Mesenchymal stem cell (in vitro differentiated cells and primary cell): Measurements from ENCODE around the gene OAF.

ENCODE experiments used
- DNase-seq: peaks from one replicate; pipeline ENCODE4 v3.0.0-alpha.2; 2013
- H2AFZ ChIP-seq: one replicate; pipeline ENCODE4 v1.6.1; 2013; ENCODE audit warnings: low read depth, mild to moderate bottlenecking, control low read depth, inconsistent platforms, low read length, moderate library complexity
- H2AK5ac ChIP-seq: 2 replicates; pipeline ENCODE4 v1.6.1; 2013; ENCODE audit warnings: low read length, moderate library complexity, mild to moderate bottlenecking, inconsistent platforms; ENCODE audit not compliant: severe bottlenecking
- H2BK120ac ChIP-seq: one replicate; pipeline ENCODE4 v1.6.1; 2013; ENCODE audit warnings: low read depth, mild to moderate bottlenecking, inconsistent platforms, low read length, moderate library complexity
- H2BK12ac ChIP-seq, 2 experiments: one replicate each; pipeline ENCODE4 v1.6.1; 2013; ENCODE audit warnings: inconsistent platforms in 2 of 2, low read length in 2 of 2, mild to moderate bottlenecking in 2 of 2, moderate library complexity in 2 of 2, control low read depth in 1 of 2
- H2BK15ac ChIP-seq: one replicate; pipeline ENCODE4 v1.6.1; 2013; ENCODE audit warnings: mild to moderate bottlenecking, low read depth, inconsistent platforms; ENCODE audit not compliant: poor library complexity, severe bottlenecking
- H2BK5ac ChIP-seq: 2 replicates; pipeline ENCODE4 v1.6.1; 2013; ENCODE audit warnings: low read depth, mild to moderate bottlenecking, low read length, control low read depth, inconsistent platforms; ENCODE audit not compliant: poor library complexity, severe bottlenecking
- H3K14ac ChIP-seq, 2 experiments: one replicate each; pipeline ENCODE4 v1.6.1; 2013; ENCODE audit warnings: inconsistent platforms in 2 of 2, low read length in 2 of 2, control low read depth in 1 of 2, mild to moderate bottlenecking in 1 of 2, moderate library complexity in 1 of 2
- H3K18ac ChIP-seq, 2 experiments: one replicate each; pipeline ENCODE4 v1.6.1; 2013; ENCODE audit warnings: inconsistent platforms in 2 of 2, low read length in 2 of 2, control low read depth in 1 of 2, low read depth in 1 of 2, mild to moderate bottlenecking in 1 of 2
- H3K23ac ChIP-seq, 2 experiments: one replicate each; pipeline ENCODE4 v1.6.1; 2013; ENCODE audit warnings: inconsistent platforms in 2 of 2, low read length in 2 of 2, mild to moderate bottlenecking in 2 of 2, moderate library complexity in 2 of 2, control low read depth in 1 of 2
- H3K27ac ChIP-seq: 2 replicates; pipeline ENCODE4 v1.5.1; 2013; ENCODE audit warnings: mild to moderate bottlenecking, moderate library complexity, low read length, control low read depth, inconsistent platforms; ENCODE audit not compliant: poor library complexity, severe bottlenecking
- H3K27me3 ChIP-seq, 2 experiments: 2 replicates each; pipeline versions ENCODE4 v1.6.1 to v1.7.0; 2013; ENCODE audit warnings: low read length in 2 of 2, mild to moderate bottlenecking in 2 of 2, moderate library complexity in 2 of 2, control low read depth in 1 of 2, inconsistent platforms in 1 of 2; ENCODE audit not compliant: control insufficient read depth in 1 of 2, insufficient read depth in 1 of 2
- H3K36me3 ChIP-seq, 2 experiments: 2 replicates each; pipeline versions ENCODE4 v1.6.1 to v1.7.0; 2013; ENCODE audit warnings: low read length in 2 of 2, control low read depth in 1 of 2, inconsistent platforms in 1 of 2, low read depth in 1 of 2, mild to moderate bottlenecking in 1 of 2; ENCODE audit not compliant: insufficient read depth in 2 of 2, control insufficient read depth in 1 of 2
- H3K4ac ChIP-seq, 2 experiments: one replicate each; pipeline ENCODE4 v1.6.1; 2013; ENCODE audit warnings: inconsistent platforms in 2 of 2, low read length in 2 of 2, mild to moderate bottlenecking in 2 of 2, moderate library complexity in 2 of 2, control low read depth in 1 of 2, low read depth in 1 of 2
- H3K4me1 ChIP-seq: 2 replicates; pipeline ENCODE4 v1.6.1; 2013; ENCODE audit warnings: low read depth, low read length, control low read depth; ENCODE audit not compliant: control insufficient read depth, insufficient read depth
- H3K4me2 ChIP-seq: 2 replicates; pipeline ENCODE4 v1.6.1; 2013; ENCODE audit warnings: low read length, mild to moderate bottlenecking, inconsistent platforms; ENCODE audit not compliant: poor library complexity, severe bottlenecking
- H3K4me3 ChIP-seq, 2 experiments: 2 replicates each; pipeline versions ENCODE4 v1.5.1 to v1.7.0; 2013; ENCODE audit warnings: low read length in 2 of 2, mild to moderate bottlenecking in 2 of 2, control low read depth in 1 of 2, low read depth in 1 of 2; ENCODE audit not compliant: insufficient read depth in 1 of 2
- H3K79me1 ChIP-seq: replicated peaks from 2 replicates; pipeline ENCODE4 v1.6.1; 2013; ENCODE audit warnings: mild to moderate bottlenecking, control low read depth, low read length, inconsistent platforms; ENCODE audit not compliant: poor library complexity, severe bottlenecking
- H3K9ac ChIP-seq: 2 replicates; pipeline ENCODE4 v1.7.0; 2013; ENCODE audit warnings: mild to moderate bottlenecking, low read length, moderate library complexity
- H3K9me3 ChIP-seq: 2 replicates; pipeline ENCODE4 v1.7.0; 2013; ENCODE audit warnings: mild to moderate bottlenecking, low read length; ENCODE audit not compliant: control insufficient read depth
- H4K8ac ChIP-seq: one replicate; pipeline ENCODE4 v1.6.1; 2013; ENCODE audit warnings: inconsistent platforms, mild to moderate bottlenecking, low read length, moderate library complexity
- H4K91ac ChIP-seq: one replicate; pipeline ENCODE4 v1.6.1; 2013; ENCODE audit warnings: mild to moderate bottlenecking, low read length, inconsistent platforms
- WGBS: methylation state at CpG from one replicate; pipeline ENCODE4 v1.1.7; 2013; ENCODE audit warnings: mixed read lengths; 5-methylcytosine and 5-hydroxymethylcytosine counted together

OAF gene

DNA sequence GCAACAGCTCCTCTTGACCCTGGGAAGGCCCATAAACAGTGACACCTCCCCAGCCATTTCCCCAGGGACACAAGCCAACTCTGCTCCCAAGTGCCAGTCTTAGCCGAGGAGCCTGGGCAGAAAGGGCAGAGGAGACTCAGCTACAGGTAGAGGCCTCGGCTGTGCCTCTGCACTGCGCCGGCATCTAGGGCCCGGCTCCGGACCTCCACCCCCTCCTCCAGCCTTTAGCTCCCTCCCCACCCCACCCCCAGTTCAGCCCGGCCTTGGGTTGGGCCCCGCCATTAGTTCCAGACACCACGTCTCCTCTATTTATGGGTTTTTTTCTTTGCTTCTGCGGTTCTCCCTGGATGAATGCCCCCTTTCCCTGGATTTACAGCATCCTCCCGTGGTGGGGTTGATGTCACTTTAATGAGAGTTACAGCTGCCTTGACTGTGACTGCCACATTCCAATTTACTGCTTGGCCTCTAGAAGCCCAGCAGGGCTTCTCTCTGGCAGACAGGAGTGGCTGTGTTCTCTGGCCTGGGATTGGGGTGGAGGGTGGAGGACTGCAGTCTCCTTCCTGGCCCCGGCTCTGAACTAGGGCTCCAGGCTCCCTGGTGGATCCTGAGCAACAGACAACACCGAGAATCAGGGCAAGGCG, 13.5 kb upstream of the OAF start:
- no peaks in the 10 kb centered on the region for H3K36me3 ChIP-seq
- H2BK5ac ChIP-seq, result no peak overlapping the region
- DNase-seq, result no peak
- no peak overlapping the region for H4K8ac ChIP-seq
- H2BK120ac ChIP-seq, result peak overlapping the region; percentile 78
- H3K4me2 ChIP-seq, result peak overlapping the region; percentile 31
- no peak overlapping the region for H4K91ac ChIP-seq
- H3K4ac ChIP-seq, result no peak overlapping the region
- H2BK12ac ChIP-seq, result peak overlapping the region; percentile 34 to 50
- peaks cover 15% of the 10 kb centered on the region for H3K4me1 ChIP-seq
- peaks cover 9 to 38% of the 10 kb centered on the region in 2 experiments for H3K27me3 ChIP-seq
- no peak overlapping the region for H3K4me3 ChIP-seq
- H3K79me1 ChIP-seq, result no peaks in the 10 kb centered on the region
- H3K14ac ChIP-seq, result no peak overlapping the region
- H3K27ac ChIP-seq, result no peak overlapping the region
- WGBS, result 17% methylated on average over 9 of the region's 14 CpGs
- H3K9me3 ChIP-seq, result no peaks in the 10 kb centered on the region
- no peak overlapping the region for H3K18ac ChIP-seq
- peak overlapping the region; percentile 39 for H2AFZ ChIP-seq
- no peak overlapping the region for H3K23ac ChIP-seq
- no peak overlapping the region for H2AK5ac ChIP-seq
- peak overlapping the region; percentile 22 for H3K9ac ChIP-seq
- no peak overlapping the region for H2BK15ac ChIP-seq

DNA sequence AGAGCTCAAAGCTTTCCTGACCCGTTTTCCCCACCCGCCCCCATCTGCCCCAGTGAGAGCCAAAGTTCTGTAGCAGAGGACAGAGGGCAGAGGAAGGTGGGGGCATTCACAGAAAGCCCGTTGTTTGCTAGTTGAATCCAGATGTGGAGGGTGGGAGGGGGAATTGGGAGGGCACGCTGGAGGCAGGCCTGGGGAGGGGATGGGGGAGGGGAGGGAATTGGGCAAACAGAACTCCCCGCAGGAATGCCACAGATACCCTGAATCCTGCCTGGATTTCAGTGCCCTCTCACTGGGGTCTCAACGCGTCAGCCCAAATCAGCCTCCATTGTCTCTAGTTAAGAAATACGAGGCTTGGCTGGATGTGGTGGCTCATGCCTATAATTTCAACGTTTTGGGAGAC, 12.9 kb upstream of the OAF start:
- Histone ChIP-seq H2AFZ (no peak overlapping the region), H3K4ac (no peak overlapping the region), H2BK5ac (no peak overlapping the region), H3K18ac (no peak overlapping the region), H4K8ac (no peak overlapping the region), H3K9me3 (no peaks in the 10 kb centered on the region), H2AK5ac (no peak overlapping the region), H3K4me1 (peaks cover 15% of the 10 kb centered on the region), H3K36me3 (no peaks in the 10 kb centered on the region), H3K79me1 (no peaks in the 10 kb centered on the region), H3K14ac (no peak overlapping the region), H4K91ac (no peak overlapping the region), H2BK15ac (no peak overlapping the region), H3K4me3 (no peak overlapping the region), H3K4me2 (no peak overlapping the region), H2BK120ac (peak overlapping the region; percentile 78), H3K27ac (no peak overlapping the region), H2BK12ac (no peak overlapping the region), H3K23ac (no peak overlapping the region), H3K9ac (no peak overlapping the region), H3K27me3 (peaks cover 9 to 35% of the 10 kb centered on the region in 2 experiments)
- DNase-seq, result no peak
- 45% methylated on average over 8 of the region's 9 CpGs for WGBS

DNA sequence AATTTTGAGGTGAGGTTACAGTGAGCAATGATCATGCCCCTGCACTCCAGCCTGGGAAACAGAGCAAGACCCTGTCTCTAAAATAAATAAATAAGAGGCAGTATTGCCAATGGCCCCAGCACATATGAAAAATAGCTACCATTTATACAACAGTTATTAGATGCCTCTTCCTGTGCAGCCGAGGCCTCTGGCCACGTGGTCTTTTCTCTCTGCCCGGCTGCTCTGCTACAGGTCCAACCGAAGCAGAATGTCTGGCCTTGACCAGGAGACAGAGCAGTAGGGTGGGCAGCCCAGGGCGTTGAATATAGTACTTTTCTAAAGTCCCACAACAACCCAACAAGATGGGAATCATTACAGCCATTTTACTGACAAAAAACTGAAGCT, 12.4 kb upstream of the OAF start:
- H3K9ac ChIP-seq, result no peak overlapping the region
- H2AFZ ChIP-seq, result no peak overlapping the region
- no peak overlapping the region for H4K91ac ChIP-seq
- DNase-seq, result no peak
- H4K8ac ChIP-seq, result no peak overlapping the region
- H3K4me1 ChIP-seq, result peaks cover 15% of the 10 kb centered on the region
- no peak overlapping the region for H3K27ac ChIP-seq
- no peak overlapping the region for H2BK120ac ChIP-seq
- H3K36me3 ChIP-seq, result no peaks in the 10 kb centered on the region
- H2BK12ac ChIP-seq, result no peak overlapping the region
- no peaks in the 10 kb centered on the region for H3K9me3 ChIP-seq
- H3K18ac ChIP-seq, result no peak overlapping the region
- H3K14ac ChIP-seq, result no peak overlapping the region
- no peak overlapping the region for H2BK5ac ChIP-seq
- no peak overlapping the region for H2BK15ac ChIP-seq
- H3K4ac ChIP-seq, result no peak overlapping the region
- H3K4me3 ChIP-seq, result no peak overlapping the region
- 61% methylated on average over 5 of the region's 5 CpGs for WGBS
- no peak overlapping the region for H3K23ac ChIP-seq
- no peaks in the 10 kb centered on the region for H3K79me1 ChIP-seq
- H3K4me2 ChIP-seq, result no peak overlapping the region
- H3K27me3 ChIP-seq, result peaks cover 9 to 32% of the 10 kb centered on the region in 2 experiments
- no peak overlapping the region for H2AK5ac ChIP-seq

DNA sequence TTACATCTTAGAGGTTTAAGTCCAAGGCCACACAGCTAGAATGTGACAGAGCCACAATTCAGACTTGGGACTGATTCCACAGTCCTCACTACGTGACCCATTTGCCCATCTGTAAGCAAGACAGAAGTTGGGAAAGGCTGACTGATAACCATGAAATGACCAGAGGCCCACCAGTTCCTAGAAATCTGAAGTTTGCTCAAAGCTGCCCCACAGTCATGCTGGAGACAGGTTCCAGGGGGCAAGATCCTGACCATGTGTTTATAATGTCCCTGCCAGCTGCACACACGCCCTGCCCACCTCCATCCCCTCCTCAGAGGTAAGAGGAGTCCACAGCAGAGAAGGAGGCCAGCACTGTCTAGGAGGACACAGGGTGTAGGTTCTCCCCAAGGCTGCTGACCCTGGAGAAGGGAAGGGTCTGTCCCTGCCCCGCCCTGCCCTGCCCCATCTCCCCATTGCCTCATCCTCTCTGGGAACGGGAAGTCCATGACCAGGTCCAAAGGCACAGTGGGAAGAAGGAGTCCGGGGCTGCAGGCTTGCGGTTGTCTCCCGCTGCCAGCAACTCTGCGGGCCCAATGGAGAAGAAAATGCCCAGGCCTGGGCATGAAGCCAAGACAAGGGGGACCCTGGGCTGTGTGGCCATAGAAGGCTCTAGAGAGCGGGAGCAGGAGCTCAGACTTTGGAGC, 11.9 kb upstream of the OAF start:
- H3K4me3 ChIP-seq, result no peak overlapping the region
- DNase-seq, result no peak
- no peaks in the 10 kb centered on the region for H3K79me1 ChIP-seq
- H3K4me1 ChIP-seq, result peaks cover 15% of the 10 kb centered on the region
- H3K4me2 ChIP-seq, result no peak overlapping the region
- no peak overlapping the region for H3K9ac ChIP-seq
- no peak overlapping the region for H4K91ac ChIP-seq
- 93% methylated on average over 9 of the region's 9 CpGs for whole genome bisulfite sequencing
- peak overlapping the region; percentile 5 for H4K8ac ChIP-seq
- H2BK120ac ChIP-seq, result no peak overlapping the region
- H3K23ac ChIP-seq, result no peak overlapping the region
- H3K36me3 ChIP-seq, result no peaks in the 10 kb centered on the region
- H3K18ac ChIP-seq, result peak overlapping the region; percentile 8 to 71
- H2BK15ac ChIP-seq, result peak overlapping the region; percentile 55
- no peak overlapping the region for H2AK5ac ChIP-seq
- no peak overlapping the region for H3K14ac ChIP-seq
- no peak overlapping the region for H2AFZ ChIP-seq
- H3K27me3 ChIP-seq, result peaks cover 9 to 31% of the 10 kb centered on the region in 2 experiments
- peak overlapping the region in 1 of 2 experiments; percentile 47 for H2BK12ac ChIP-seq
- H3K9me3 ChIP-seq, result no peaks in the 10 kb centered on the region
- H3K4ac ChIP-seq, result peak overlapping the region in 1 of 2 experiments; percentile 5
- no peak overlapping the region for H2BK5ac ChIP-seq
- no peak overlapping the region for H3K27ac ChIP-seq
